ENCODE data around the gene LARP4. TPM values are rescaled to one million over a fixed set of nuclear protein-coding genes. Genes with fewer than 3 reads are reported as not detected.
"Not testable (repeated sequence)": the region's sequence is repeated elsewhere in the genome, so short reads cannot be mapped to it uniquely, and the experiment has no call there.

The LARP4 gene
- total RNA-seq (2014; rRNA removed; shearing (Covaris generic)) = 23.1 and 24.7 TPM in 2 replicates

DNA sequence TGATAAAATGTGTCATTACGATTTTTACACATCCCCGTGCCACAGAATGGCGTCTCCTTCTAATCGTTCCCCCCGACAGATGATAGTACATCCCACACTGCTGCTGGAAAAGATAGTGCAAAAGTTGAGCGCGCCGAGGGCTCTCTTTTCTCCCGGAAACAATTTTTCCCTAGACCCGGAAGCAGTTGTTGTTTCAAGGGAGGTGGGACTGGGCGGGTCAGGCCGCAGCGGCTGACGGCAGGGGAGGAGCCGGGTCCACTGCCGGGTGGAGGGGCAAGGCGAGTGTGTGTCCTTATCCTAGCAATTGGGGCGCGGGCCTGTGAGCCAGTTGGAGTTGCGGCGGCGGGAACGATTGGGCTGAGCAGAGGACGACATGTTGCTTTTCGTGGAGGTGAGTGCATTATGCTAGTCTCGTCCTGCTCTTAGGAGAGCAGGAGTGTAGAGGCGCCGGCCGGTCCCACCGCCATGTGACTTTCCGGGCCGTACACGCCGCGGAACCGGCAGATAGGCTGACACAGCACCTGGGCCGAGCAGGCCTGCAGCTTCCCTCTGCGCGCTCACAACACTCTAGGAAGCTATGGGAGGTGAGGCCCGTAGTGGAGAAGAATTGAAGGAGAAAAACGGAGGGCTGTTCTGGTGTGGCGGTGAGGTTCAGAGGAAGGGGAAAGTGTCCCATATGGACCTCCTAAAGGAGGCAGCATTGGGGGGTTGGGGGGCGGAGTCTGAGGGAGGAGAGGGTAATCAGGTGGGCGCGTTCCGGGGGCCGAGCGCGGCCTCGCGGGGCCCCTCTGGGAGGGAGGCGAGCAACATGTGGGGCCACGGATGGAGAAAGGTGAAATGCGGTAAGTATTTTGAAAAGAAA lies at the start of gene LARP4:
TSS of gene LARP4 (plus strand) at position 248 of the 862 bp plus-strand sequence. CDS start at position 374, 126 bp downstream.
- peak; percentile 96 for DNase-seq

DNA sequence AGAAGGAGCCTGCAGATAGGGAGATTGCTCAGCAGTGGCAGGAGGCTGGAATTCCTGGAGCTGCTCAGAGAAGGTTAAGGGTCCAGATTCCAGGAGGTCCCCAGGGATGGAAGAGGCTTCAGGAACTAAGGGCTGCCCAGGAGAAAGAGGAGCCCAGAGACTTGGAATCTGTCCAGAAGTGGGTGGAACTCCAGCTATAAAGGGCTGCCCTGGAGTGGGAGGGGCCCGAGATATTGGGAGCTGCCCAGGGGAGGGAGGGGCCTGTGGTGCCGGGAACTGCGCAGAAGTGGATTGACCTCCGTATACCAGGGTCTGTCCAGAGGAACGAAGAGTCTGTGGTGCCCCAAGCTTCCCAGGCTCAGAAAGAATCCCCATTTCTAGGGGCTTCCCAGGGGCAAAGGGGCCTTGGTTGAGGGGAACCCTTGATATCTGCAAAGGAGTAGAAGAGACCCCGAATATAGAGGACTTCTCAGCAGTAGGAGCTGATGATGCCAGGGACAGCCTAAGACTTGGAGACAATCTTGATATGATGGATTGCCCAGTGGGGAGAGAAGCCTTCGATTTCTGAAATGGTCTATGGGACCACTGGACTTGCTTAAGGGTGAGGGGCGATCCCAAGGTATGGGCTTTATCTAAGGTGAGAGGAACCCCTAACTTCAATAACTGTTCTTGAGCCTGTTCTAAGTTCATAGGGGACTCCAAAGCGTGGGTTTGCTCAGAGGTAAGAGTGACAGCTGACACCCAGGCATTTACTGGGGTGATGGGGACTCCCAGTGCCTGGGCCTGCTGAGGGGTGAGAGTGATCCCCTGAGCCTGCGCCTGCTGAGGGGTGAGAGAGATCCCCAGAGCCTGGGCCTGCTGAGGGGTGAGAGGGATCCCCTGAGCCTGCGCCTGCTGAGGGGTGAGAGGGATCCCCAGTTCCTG lies 49.3 kb upstream of the LARP4 start:
- H3K27me3 ChIP-seq (ENCODE audit: control insufficient read depth, insufficient read depth, low read length) = no peaks in the 10 kb centered on the region

More for the DNA sequence above, at the start of gene LARP4:
- H3K27me3 ChIP-seq (ENCODE audit: control insufficient read depth, insufficient read depth, low read length) = no peaks in the 10 kb centered on the region
- H3K36me3 ChIP-seq (replicated peaks; ENCODE audit: control insufficient read depth, insufficient read depth, low read length) = no peaks in the 10 kb centered on the region
- H3K4me3 ChIP-seq (ENCODE audit: insufficient read depth, low read depth, low read length) = peak within 1 kb of the TSS; percentile 78

DNA sequence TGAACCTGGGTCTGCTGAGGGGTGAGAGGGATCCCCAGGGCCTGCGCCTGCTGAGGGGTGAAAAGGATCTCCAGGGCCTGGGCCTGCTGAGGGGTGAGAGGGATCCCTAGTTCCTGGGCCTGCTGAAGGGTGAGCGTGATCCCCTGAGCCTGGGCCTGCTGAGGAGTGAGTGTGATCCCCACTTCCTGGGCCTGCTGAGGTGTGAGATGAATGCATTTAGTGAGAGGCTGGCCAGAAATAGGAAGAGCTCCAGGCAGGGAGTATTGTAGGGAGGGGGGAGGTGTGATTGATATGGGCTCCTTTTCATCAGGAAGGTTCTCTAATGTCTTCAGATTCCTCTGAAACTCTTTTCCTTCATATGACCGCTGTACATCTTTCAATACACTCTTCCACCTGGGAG lies 47.3 kb upstream of the LARP4 start:
- Histone ChIP-seq H3K27me3 (ENCODE audit: control insufficient read depth, insufficient read depth, low read length) (no peaks in the 10 kb centered on the region), H3K36me3 (replicated peaks; ENCODE audit: control insufficient read depth, insufficient read depth, low read length) (no peaks in the 10 kb centered on the region), H3K4me3 (ENCODE audit: insufficient read depth, low read depth, low read length) (no peak overlapping the region)
- peak; percentile 38 for DNase-seq

More for the DNA sequence above, 49.3 kb upstream of the LARP4 start:
- H3K4me3 ChIP-seq (ENCODE audit: insufficient read depth, low read depth, low read length) = no peak overlapping the region
- DNase-seq = no peak
- no peaks in the 10 kb centered on the region for H3K36me3 ChIP-seq (replicated peaks; ENCODE audit: control insufficient read depth, insufficient read depth, low read length)

DNA sequence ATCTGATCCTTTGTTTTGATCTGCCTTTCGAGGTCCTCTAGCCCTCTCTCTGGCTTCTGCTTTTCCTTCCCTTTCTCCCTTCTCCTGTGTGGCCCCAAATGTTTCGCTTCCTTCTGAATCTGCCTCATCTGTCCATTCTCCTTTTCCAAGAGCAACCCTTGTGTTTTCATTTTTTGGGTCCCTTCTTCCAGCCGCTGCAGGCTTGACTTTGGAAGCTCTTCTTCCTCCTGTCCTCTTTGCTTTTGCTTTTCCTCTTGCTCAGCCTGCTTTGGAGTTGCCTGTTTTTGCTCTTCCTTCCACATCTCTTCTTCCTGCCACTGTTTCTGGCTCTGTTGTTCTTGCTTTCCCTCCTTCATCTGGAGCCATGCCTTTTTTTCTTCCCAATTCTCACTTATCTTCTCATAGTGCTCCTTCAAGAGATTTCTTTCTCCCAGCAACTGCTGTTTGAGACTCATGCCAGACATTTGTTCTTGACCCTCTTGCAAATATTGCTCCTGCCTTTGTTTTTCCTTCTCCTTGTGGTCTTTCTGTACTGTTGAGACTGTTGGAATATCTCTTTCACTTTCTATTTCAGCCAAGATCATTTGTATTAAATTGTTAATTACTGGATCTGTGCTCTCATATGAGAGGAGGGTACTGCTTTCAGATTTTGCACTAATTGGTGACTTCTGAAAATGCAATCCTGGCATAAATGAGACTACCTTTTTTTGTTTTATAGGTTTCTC lies 46.7 kb upstream of the LARP4 start:
- Histone ChIP-seq H3K27me3 (ENCODE audit: control insufficient read depth, insufficient read depth, low read length) (no peaks in the 10 kb centered on the region), H3K4me3 (ENCODE audit: insufficient read depth, low read depth, low read length) (no peak overlapping the region), H3K36me3 (replicated peaks; ENCODE audit: control insufficient read depth, insufficient read depth, low read length) (no peaks in the 10 kb centered on the region)
- no peak for DNase-seq

DNA sequence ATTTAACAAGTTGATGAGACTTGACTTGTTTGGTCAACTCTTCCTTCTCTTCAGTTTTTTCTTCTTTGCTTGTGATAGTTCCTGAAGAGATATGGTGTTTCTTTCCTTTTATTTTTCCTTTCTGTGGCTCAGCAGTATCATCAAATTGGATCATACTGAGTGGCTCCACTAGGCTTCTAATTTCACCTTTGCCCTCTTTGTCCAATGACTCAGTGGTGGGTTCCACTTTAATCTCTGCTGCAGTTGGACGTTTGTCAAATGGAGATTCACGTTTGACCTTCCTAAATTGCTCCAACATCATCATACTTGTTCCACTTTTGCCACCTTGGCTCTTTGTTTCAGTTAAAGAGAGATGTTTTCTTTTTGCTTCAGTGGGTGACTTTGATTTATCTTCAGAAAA lies 45.8 kb upstream of the LARP4 start:
- Histone ChIP-seq H3K4me3 (ENCODE audit: insufficient read depth, low read depth, low read length) (no peak overlapping the region), H3K27me3 (ENCODE audit: control insufficient read depth, insufficient read depth, low read length) (no peaks in the 10 kb centered on the region), H3K36me3 (replicated peaks; ENCODE audit: control insufficient read depth, insufficient read depth, low read length) (no peaks in the 10 kb centered on the region)
- DNase-seq = no peak

DNA sequence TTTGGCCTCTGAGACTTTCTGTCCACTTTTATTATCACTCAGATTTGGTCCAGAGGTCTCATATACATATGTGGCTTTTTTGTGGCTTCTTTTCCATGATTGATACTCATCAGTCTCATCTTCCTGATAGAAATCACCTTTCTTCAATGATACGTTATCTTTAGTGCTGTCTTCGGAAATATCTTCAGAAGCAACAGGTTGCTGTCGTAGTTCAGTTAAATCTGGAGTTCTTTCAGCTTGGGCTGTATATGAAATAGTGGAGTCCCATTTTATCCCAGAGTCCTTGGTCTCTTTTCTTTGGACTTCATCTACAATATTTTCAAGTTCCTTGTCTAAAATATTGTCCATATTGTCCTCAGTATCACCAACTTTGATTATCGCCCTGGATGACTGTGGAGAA lies 45.3 kb upstream of the LARP4 start:
- no peak for DNase-seq
- H3K36me3 ChIP-seq (replicated peaks; ENCODE audit: control insufficient read depth, insufficient read depth, low read length) = no peaks in the 10 kb centered on the region
- no peaks in the 10 kb centered on the region for H3K27me3 ChIP-seq (ENCODE audit: control insufficient read depth, insufficient read depth, low read length)

DNA sequence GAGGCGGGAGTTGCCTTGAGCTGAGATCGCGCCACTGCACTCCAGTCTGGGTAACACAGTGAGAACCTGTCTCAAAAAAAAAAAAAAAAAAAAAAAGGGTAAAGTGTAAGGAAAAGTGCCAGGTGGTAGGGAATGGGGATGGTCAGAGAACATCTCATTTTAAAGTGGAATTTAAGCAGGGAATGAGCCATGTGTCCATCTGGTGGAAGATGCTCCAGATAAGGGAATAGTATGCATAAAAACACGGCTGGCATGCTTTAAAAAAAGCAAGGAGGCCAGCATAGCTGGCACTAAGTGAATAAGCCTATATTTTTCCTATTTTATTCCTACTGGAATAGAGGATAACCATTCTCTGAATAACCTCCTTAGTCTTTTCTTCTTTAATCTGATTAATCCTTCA lies 38.0 kb upstream of the LARP4 start:
- no peaks in the 10 kb centered on the region for H3K27me3 ChIP-seq (ENCODE audit: control insufficient read depth, insufficient read depth, low read length)
- DNase-seq = no peak
- no peaks in the 10 kb centered on the region for H3K36me3 ChIP-seq (replicated peaks; ENCODE audit: control insufficient read depth, insufficient read depth, low read length)
- H3K4me3 ChIP-seq (ENCODE audit: insufficient read depth, low read depth, low read length) = no peak overlapping the region

More for the DNA sequence above, 45.3 kb upstream of the LARP4 start:
- H3K4me3 ChIP-seq (ENCODE audit: insufficient read depth, low read depth, low read length) = no peak overlapping the region

DNA sequence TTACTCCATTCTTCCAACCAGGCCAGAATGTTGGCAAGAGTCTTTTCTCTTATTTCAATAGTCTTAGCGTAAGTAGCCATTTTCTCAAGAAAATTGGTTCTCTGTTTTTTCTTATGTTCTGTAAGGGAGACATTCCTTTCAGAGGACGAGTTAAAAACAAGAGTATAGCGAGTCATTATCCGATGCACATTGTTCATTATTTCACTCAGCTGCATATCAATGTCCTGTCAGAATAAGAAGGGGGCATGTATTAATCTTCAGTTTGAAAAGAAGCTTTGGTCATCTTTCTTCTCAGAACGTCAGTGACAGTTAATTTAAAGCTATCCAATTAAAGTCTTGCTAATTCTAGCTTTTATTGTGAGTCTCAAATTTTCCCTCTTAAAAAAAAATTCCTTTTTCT lies 37.5 kb upstream of the LARP4 start:
- DNase-seq = no peak
- no peaks in the 10 kb centered on the region for H3K36me3 ChIP-seq (replicated peaks; ENCODE audit: control insufficient read depth, insufficient read depth, low read length)
- H3K4me3 ChIP-seq (ENCODE audit: insufficient read depth, low read depth, low read length) = no peak overlapping the region
- no peaks in the 10 kb centered on the region for H3K27me3 ChIP-seq (ENCODE audit: control insufficient read depth, insufficient read depth, low read length)

DNA sequence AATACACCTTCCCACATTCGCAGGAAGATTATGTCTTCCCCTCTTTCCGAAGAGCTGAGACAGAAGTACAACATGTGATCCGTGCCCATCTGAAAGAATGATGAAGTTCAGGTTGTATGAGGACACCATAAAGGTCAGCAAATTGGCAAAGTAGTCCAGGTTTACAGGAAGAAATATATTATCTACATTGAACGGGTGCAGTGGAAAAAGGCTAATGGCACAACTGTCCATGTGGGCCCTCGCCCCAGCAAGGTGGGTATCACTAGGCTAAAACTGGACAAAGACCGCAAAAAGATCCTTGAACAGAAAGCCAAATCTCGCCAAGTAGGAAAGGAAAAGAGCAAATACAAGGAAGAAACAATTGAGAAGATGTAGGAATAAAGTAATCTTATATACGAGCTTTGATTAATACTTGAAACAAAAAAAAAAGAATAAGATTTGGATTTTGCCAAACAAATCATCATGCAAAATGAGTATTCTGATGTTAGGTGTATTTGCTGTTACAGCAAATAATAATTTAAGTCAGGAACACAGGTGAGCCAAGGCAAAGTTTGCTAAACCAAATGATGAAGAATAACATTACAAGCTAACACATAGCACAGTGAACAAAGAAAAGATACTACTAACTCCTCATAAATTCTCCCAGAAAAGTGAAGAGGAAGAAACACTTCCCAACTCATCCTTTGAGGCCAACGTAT lies 34.8 kb upstream of the LARP4 start:
- DNase-seq = no peak
- Histone ChIP-seq H3K27me3 (ENCODE audit: control insufficient read depth, insufficient read depth, low read length) (no peaks in the 10 kb centered on the region), H3K36me3 (replicated peaks; ENCODE audit: control insufficient read depth, insufficient read depth, low read length) (no peaks in the 10 kb centered on the region), H3K4me3 (ENCODE audit: insufficient read depth, low read depth, low read length) (no peak overlapping the region)

DNA sequence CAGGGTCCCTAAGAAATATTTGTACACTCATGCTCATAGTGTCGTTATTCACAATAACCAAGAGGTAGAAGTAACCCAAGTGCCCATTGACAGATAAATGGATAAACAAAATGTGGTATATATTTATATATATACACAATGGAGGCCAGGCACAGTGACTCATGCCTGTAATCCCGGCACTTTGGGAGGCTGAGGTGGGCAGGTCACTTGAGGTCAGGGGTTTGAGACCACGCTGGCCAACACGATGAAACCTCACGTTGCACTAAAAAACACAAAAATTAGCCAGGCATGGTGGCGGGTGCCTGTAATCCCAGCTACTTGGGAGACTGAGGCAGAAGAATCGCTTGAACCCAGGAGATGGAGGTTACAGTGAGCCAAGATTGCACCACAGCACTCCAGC lies 30.0 kb upstream of the LARP4 start:
- H3K27me3 ChIP-seq (ENCODE audit: control insufficient read depth, insufficient read depth, low read length); H3K36me3 ChIP-seq (replicated peaks; ENCODE audit: control insufficient read depth, insufficient read depth, low read length); DNase-seq; H3K4me3 ChIP-seq (ENCODE audit: insufficient read depth, low read depth, low read length): not testable (repeated sequence)

DNA sequence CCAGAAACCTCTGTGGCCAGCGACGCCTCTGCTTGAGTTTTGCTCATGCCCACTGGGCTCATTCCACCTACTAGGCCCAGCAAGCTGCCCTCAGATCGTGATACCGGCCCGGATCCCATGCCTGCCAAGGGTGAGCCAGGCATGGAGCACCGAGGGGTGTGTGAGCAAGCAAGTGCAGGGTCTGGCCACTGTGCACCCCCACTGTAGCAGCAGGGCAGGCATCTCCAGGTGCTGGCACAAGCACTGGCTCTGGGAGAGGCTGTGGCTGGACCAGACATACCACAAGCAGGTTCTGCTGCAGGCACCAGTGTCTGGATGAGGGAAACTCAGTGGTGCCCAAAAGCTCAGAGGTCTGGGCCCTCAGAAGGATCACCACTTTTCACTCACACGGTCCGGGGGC lies 24.9 kb upstream of the LARP4 start:
- no peak for DNase-seq
- Histone ChIP-seq H3K4me3 (ENCODE audit: insufficient read depth, low read depth, low read length) (no peak overlapping the region), H3K36me3 (replicated peaks; ENCODE audit: control insufficient read depth, insufficient read depth, low read length) (no peaks in the 10 kb centered on the region), H3K27me3 (ENCODE audit: control insufficient read depth, insufficient read depth, low read length) (no peaks in the 10 kb centered on the region)

DNA sequence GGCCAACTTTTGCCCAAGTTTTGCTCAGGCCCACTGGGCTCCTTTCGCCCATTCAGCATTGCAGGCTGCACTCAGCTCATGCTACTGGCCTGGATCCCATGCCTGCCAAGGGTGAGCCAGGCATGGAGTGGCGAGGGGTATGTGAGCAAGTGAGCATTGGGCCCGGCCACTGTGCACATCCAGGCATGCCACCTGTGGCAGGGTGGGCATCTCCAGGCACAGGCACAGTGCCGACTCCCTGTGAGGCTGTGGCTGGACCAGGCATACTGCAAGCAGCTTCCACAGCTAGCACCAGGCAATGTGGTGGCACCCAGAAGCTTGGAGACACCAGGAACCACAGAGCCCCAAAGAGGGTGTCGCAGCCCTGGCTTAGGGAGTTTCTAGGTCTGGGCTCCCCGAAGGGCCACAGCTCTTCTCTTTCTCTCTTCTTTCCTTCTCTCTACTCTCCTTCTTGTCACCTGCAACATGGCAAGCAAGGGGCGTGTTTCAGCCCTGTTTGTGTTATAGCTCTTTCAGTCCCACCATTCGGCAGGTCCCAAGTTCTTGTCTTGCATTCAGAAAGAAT lies 19.8 kb upstream of the LARP4 start:
- no peak overlapping the region for H3K4me3 ChIP-seq (ENCODE audit: insufficient read depth, low read depth, low read length)
- no peak for DNase-seq
- H3K36me3 ChIP-seq (replicated peaks; ENCODE audit: control insufficient read depth, insufficient read depth, low read length) = no peaks in the 10 kb centered on the region
- no peaks in the 10 kb centered on the region for H3K27me3 ChIP-seq (ENCODE audit: control insufficient read depth, insufficient read depth, low read length)

DNA sequence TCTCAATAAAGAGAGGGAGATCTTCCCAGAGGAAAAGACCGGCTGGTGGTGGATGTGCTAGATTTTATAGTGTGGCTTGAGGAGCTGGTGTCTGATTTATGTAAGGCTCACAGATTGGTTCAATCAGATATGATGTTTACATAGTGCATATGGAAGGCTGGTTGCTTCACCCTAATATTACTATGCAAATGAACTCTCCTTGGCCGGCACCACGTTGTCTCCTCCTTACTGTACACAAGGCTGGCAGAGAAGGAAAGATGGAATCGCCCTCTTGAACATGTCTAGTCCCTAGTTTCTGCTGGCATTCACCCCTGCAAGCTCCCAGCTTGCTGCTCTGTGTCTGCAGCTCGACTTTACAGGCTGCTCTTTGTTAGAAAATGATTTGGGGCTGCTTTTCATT lies 13.2 kb upstream of the LARP4 start:
- Histone ChIP-seq H3K36me3 (replicated peaks; ENCODE audit: control insufficient read depth, insufficient read depth, low read length) (no peaks in the 10 kb centered on the region), H3K4me3 (ENCODE audit: insufficient read depth, low read depth, low read length) (no peak overlapping the region), H3K27me3 (ENCODE audit: control insufficient read depth, insufficient read depth, low read length) (no peaks in the 10 kb centered on the region)
- no peak for DNase-seq
